Activated effector memory CD4-positive, alpha-beta T cell treated with Interleukin-2 at 50 U/mL for 16 hours (primary cell): Measurements from ENCODE around the gene GCNT4.
"Not testable (repeated sequence)": the region's sequence is repeated elsewhere in the genome, so short reads cannot be mapped to it uniquely, and the experiment has no call there.

Source experiments
- DNase-seq: peaks from one replicate; pipeline ENCODE4 v3.0.0-alpha.2; 2020

The GCNT4 gene, protein sequence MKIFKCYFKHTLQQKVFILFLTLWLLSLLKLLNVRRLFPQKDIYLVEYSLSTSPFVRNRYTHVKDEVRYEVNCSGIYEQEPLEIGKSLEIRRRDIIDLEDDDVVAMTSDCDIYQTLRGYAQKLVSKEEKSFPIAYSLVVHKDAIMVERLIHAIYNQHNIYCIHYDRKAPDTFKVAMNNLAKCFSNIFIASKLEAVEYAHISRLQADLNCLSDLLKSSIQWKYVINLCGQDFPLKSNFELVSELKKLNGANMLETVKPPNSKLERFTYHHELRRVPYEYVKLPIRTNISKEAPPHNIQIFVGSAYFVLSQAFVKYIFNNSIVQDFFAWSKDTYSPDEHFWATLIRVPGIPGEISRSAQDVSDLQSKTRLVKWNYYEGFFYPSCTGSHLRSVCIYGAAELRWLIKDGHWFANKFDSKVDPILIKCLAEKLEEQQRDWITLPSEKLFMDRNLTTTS

DNA sequence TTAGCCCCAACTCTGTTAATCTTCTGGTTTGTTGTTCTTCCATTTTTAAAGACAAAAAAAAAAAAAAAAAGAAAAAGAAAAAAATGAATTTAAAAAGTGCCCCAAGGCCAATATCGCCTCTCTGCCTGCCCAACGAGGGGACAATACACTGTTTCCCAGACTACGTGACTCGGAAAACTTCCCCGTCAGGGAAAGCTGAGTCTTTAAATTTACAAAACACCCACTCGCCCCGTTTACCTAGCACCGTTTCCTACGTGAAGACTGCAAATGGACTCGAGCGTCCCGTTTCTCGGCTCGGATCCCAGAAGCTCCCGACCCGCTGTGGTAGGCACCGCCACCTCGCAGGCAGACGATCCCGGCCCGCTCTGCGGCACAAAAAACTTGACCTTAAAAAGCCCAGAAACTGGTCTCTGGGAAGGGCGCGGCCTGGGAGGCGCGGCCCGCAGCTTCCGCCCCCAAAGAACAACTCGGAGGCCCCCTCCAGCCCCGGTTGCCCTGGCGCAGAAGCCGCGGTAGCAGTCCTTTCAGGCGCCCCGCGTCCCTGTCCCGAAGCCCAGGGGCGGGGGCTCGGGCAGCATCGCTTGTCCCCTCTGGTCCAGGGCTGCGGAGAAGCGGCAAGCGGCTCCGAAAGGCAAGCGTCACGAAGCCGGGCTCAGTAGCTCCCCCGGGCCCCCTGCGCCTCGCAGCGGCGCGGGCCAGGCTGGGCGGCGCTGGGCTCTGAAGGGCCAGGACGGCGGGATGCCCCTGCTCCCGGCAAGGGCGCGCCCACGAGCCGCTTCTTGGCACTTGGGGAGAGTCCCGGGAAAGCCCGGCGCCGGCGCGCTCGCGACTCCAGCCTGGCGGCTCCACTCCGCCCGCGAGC lies at the start of gene GCNT4:
TSS of gene GCNT4 (minus strand) at position 367 of the 862 bp plus-strand sequence. CDS start 22,521 bp downstream, outside the sequence.
- DNase-seq, result no peak

DNA sequence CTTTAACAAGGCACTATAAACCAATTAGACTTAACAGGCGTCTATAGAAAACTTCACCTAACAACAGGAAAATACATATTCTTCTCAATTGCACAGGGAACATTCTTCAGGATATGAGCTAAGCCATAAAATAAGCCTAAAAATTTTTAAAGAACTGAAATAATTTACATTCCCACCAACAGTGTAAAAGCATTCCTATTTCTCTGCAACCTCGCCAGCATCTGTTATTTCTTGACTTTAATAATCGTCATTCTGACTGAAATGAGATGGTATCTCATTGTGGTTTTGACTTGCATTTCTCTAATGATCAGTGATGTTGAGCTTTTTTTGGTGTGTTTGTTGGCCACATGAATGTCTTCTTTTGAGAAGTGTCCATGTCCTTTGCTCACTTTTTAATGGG lies 43.6 kb upstream of the GCNT4 start:
- not testable (repeated sequence) for DNase-seq

DNA sequence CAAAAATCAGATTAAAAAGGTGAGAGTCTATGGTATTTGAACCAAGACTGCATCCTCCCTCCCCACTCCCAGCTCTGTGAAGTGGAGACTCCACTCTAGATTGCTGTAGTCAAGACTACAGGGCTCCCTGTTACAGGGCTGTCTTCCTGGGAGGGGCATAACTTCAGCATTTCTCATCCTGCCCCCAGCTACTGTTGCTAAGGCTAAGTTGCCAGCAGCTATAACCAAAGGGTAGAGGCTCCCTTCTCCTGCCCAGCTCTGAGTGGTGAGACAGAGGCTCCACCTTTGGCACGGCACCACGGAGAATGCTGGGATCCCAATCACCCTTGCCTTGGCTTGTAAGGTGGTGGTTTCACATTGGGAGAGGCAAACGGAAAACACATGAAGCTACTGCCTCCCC lies 39.2 kb upstream of the GCNT4 start:
- DNase-seq, result no peak

DNA sequence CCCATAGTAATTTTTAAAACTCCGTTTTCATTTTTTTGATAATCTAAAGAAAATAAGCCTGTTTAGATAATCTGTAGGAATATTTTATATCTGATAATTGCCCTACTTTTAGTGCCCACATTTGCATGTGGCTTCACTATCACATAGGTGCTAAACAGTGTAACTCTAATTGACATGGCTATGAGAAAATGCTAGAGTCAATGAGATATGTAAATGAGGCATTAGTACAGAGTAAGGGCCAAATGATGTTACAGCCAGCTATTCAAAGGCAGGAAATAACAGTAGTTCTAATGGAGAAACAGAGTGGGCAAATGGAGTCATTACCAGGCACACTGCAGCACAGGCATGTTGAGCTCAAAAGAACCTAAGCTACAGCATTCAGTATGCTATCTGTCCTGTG lies 37.3 kb upstream of the GCNT4 start:
- no peak for DNase-seq

DNA sequence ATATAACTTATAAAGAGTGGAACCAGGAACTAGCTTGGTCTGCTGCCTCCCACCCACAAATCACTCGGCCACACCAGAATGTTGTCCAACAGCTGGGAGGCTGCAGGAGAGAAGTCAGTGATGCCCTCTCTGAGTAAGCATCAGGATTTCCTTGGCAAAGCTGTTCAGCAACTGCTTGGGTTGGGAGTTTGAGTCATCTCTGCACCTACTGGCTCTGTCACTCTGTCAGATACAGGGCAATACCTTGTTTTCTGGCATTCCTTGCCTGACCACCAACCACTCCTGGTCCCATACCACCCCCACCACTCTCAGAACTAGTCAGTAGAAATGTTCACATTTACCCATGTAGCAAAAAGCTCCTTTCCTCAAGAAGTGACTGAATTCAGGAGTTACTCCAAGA lies 36.8 kb upstream of the GCNT4 start:
- DNase-seq, result no peak

DNA sequence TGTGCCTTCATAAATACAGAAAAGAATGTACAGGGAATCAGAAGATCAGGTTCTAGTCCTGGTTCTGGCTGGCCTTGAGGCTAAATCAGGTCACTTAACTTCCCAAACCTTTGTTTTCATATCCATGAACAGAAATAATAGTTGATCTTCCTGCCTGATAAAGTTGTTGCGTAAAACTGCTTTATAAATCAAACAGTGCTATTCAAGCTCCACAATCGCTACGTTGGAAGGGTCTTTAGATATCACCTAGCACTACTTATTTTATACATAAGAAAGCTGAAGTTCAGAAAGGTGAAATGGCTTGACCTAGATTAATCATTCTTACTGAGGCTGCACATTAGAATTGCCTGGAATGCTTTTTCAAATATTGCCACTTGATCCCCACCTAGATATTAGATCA lies 36.3 kb upstream of the GCNT4 start:
- DNase-seq, result no peak

DNA sequence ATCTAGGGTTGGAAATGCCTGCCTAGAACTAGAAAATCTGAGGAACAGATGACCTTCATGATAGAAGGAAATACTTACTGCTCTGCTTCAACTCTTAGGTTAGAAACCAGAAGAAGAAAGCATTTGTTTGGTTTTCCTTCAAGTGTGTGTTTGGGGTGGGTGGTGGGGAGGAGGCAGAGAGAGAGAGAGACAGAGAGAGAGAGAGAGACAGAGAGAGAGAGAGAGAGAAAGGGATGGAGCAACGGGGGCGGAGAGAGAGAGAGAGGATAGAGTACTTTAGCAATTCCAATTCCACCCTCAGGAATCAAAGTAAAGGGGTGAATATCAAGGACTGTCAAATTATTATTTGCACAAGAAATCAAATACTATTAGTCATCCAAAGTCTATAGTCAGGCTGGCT lies 29.2 kb upstream of the GCNT4 start:
- no peak for DNase-seq

DNA sequence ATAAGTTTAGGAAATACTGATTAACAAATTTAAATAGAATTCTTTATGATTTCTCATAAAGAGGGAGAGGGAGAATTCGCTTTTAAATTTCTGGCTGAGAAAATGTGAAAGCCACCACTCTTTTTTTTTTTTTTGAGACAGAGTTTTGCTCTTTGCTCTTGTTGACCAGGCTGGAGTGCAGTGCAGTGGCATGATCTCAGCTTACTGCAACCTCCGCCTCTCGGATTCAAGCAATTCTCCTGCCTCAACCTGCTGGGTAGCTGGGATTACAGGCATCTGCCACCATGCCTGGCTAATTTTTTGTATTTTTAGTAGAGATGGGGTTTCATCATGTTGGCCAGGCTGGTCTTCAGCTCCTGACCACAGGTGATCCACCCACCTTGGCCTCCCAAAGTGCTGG lies 27.0 kb upstream of the GCNT4 start:
- not testable (repeated sequence) for DNase-seq

DNA sequence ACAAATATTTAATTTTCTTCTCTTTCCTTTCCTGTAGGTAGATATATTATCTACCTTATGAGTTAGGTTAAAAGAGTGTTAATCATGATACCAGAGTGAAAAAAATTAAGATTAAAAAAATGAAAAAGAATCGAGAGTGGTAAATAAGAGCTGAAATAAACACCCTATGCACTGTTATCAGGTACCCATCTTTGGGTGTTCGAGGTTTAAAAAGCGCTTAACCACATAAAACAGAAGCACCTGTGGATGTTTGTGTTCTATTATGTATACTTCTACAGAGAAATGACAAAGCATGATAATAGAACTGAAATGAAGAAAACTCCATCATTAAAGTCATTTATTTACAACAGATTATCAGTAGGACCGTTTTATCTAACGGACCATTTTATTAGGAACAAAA lies 25.7 kb upstream of the GCNT4 start:
- no peak for DNase-seq

DNA sequence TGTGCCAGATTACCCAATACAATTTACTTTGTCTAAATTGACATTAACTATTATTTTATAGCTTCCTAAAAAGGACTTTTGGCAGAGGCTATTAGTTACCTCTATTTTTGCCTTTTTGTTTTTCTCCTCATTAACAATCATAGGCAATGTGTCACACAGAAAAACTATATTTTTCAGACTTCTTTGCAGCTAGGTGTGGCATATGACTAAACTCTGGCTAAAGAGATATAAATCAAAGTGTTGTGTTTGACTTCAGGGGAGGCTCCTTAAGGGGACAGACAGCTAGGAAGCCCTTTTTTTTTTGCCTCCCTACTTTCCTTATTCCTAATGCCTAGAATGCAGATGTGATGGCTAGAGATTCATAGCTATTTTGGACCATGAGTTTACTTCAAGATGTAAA lies 19.7 kb upstream of the GCNT4 start:
- DNase-seq, result no peak

DNA sequence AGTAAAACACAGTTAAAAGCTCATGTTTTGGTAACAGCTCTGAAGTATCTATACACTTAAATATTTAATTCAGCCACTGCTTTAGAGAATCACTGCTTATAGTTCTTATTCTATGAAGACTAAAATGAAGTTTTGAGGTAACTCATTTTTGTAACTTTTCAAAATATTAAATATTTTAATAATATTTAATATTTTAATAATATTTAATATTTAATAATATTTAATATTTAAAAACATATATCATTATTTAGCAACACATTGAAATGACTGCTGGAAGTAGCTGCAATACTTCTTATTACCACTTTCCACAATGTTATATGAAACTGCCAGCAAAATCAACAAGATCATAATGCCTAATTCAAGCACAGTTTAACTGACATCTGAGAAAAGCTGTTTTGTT lies 18.7 kb upstream of the GCNT4 start:
- DNase-seq, result no peak

DNA sequence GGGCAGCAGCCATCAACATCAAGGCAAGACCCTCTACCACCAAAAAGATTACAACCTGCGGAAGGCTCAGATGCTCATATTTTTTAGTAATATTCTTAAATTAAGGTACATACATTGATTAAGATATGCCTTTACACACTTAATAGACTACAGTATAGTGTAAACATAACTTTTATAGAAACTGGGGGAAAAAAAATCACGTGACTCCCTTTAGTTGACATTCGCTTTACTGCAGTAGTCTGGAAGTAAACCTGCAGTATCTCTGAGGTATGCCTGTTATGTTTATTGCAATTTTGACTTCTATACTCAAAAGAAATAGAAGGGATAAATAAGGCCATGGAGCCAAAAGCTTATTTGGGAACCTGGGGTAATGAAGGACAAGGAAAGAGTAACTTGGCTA lies 15.1 kb upstream of the GCNT4 start:
- no peak for DNase-seq

DNA sequence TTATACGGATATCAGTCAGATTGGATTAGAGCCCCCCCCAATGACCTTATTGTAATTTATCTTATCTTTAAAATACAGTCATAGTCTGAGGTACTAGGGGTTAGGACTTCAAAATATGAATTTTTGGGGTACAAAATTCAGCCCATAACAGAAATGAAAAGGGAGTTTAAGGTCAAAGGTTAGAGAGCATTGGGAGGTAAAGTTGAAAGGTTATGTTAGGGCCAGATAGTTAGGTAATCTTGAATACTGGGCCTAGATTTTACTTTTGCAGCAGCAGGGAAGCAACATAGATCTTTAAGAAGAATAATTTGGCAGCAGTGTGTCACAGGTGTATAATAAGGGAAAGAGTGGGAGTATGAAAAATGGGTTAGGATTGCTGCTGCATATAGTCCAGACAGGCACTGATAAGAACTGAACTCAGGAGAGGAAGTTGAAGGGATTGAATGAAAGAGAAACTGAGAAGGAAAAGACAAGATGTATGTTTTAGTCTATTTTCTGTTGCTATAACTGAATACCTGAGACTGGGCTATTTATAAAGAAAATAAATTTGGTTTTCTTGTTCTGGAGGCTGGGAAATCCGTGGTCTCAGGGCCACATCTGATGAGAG lies 10.7 kb upstream of the GCNT4 start:
- no peak for DNase-seq

DNA sequence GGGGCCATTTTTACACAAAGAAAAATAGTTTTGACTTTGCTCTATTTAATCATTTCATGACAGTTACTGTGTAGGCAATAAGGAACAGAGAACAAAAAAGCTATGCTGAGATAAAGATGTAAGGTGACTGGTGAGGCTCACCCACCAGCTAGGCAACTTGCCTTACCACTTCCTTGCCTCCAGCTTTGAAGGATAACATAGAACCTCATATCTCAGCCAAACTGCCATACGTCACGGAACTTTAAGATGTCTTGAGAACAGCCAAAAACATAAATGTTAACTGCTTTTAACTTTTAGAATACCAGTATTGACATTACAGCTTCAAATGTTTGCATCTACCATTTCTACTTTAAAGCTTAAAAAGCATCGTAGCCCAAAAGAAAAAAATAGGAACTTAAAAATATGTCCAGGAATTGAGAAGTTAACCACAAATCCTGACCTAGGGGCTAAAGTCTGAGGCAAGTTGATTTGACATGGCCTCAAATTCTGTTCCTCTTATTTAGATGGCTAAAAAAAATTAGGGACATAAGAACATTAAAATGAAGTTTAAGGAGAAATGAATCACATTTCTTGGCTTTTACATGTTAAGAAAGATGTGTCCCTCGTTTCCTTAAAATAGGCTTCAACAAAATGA lies 7.7 kb upstream of the GCNT4 start:
- DNase-seq, result peak; percentile 5

DNA sequence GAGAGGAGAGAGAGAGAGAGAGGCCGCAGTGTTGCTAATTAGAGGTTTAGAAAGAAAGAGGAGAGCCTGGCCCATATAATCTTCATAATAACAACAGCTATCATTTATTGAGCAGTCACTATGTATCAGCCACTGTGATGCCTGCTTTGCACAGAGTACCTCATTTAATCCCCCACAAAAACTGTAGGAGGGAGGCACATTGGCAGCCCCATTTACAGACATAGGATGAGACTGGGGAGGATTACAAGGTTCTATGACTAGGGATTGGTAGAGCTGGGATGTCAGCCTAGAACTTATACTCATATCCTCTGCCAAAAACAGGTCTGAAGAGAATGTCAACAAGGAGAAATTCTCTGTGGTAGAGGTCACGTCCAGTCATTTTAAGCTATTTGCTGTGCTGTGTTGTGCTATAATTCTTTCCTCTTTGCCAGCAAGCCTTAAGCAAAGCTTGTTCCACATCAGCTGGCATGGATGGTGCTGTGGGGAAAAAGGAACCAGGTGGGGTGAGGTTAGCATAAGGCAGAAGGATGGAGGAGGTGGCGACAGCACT lies 6.7 kb upstream of the GCNT4 start:
- no peak for DNase-seq

DNA sequence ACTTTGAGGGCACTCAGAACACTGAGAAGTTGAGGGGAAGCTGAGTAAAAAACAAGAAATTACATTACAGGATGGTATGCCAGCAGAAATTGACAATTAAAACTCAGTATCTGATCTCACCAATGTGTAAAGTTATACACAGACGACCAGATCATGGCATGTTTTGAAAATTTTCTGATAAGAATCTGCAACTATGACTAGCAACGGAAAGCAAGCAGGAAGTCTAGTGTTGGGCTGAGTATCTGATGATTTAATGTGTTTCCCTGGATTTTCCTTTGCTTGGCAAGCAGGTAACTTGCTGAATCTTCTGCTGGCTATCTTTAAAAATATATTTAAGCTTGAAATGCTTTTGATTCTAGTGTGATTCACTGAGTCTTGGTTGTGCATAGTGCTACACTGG lies 5.2 kb upstream of the GCNT4 start:
- DNase-seq, result no peak

DNA sequence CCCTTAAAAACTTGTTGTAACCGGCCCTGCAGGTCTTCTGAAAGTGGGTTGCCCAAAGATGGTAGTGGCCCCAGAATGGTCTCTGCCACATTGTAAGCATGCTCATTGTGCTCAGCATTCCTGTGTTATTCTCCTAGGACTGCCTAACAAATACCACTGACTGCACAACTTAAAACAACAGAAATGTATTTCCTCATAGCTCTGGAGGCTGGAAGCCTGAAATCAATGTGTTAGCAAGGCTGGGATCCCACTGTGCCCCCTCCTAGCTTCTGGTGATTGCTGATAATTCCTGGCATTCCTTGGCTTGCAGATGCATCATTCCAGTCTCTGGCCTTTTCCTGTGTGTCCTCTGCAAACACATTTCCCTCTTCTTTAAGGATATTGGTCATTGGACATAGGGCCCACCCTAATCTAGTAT lies 3.4 kb upstream of the GCNT4 start:
- DNase-seq, result no peak

DNA sequence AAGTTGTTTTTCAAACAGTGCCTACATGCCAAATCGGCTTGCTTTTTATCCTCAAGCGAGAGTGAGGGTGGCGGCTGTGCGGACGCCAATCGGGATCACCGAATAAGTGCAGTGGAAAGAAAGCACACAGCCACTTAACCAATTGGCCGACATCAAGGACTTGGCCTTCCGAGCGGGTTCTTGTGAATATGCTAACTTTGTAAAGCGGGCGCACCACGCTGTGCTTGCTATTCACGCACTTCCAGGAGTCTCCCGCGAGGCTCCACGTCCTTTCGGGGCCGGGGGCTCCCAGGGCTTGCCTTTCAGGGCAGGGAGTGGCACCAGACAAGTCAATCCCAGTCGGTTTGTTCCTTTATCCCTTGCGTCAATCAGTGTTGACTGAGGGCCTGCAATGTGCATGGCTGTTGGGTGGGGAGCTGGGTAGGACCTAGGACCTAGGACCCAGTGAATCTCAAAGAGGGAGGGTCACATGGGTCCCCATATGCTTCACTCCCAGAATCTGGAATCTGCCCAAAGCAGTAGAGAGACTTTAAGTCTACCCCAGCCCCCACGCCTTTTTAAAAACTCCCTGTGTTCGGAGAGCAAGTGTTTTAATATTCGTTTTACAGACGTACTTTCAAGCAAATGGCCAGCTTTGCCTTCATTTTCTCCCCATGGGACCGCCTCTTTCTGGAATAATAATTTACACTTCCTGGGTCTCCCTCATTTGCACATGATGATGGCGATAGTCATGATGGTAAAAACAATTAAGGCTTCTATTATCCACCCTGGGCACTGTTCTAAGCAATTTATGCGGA lies 2.0 kb upstream of the GCNT4 start:
- DNase-seq, result no peak

DNA sequence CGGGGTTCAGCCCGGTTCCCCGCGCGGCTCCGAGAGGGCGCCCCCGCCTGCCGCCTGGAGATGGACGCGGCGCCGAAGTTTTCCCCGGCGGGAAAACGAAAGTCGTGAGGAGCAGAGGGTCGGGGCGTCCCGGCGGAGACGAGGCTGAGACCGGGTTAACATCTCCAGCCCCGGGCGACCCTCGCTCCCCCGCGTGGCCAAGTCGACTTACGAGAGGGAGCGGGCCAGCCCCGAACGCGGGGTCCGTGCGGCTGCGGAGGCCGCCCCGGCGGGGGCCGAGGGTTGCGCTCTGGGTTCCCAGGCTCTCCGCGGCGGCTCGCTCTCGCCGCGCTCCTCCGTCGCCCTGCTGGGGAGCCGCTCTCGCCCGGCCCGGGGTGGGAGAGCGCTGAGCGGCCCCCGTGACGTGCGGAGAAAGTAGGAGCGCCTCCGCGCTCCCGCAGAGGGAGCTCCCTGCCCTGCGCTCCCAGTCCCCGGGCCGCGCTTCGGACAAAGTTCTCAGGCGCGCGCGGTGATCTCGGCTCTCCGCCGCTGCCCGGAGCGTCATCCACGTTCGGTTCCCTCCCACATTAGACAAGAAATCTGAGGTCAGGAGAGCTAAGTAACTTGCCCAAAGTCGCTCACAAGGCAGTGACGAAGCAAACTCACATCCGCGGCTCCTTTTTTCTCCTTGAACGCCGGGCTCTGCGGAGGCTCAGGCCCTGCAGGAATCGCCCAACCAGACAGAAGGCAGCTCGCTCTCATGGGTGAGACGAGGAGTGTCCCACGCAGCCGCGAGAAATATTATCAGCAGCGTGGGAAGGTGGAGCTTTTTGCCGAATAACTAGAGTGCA lies 1.2 kb upstream of the GCNT4 start:
- peak; percentile 38 for DNase-seq

DNA sequence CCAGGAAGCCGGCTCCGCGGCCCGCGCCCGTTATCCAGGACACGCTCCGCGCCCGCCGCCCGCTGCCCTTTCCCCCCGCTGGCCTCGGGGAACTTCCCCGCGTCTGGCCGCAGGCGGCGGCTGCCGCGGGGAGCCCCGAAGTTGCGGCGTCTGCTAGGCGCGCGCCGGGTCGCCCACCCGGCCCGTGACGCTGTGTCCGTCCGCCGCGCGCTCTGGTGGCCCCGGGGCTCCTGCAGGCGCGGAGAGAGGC lies 621 bp upstream of the GCNT4 start:
- no peak for DNase-seq

DNA sequence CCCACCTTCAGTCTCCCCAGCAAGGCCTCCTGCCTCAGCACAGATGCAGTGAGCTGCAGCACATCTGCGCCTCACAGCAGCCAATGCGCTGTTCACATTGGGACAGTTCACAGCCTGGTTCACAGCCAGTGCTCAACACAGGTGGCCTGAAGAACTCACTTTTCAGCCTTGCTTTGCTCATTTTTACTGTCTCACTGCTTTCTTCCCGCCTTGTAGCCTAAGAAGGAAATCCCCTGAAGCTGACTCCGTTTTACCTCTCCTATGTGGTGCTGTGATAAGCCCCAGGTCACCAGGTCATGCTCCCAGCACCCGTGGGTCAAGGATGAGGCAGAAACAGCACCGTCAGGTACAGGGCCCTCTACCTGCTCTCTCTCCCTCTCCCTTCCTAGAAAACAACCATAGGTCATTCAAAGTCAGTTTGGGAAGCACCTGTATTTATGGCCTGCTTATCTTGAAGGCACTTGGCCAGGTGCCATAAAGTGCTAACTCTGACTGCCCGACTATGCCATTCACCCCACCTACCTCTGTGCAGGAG lies 1.1 kb downstream of the GCNT4 start:
- no peak for DNase-seq
